KBM-7 (cell line): ENCODE data around the gene RGS14.

Experiments
- DNase-seq: peaks from one replicate; pipeline ENCODE4 v3.0.0-alpha.2; 2015
- in situ Hi-C: fragments of 300-500 bp; cut with MboI; formaldehyde crosslinking; loops from 2 replicates; pipeline ENCODE4 v1.14.3; 2020; ENCODE audit warnings: low sequenced_read_pairs, low pct_unique_long_range_greater_than_20kb, mixed read lengths

Gene RGS14, protein sequence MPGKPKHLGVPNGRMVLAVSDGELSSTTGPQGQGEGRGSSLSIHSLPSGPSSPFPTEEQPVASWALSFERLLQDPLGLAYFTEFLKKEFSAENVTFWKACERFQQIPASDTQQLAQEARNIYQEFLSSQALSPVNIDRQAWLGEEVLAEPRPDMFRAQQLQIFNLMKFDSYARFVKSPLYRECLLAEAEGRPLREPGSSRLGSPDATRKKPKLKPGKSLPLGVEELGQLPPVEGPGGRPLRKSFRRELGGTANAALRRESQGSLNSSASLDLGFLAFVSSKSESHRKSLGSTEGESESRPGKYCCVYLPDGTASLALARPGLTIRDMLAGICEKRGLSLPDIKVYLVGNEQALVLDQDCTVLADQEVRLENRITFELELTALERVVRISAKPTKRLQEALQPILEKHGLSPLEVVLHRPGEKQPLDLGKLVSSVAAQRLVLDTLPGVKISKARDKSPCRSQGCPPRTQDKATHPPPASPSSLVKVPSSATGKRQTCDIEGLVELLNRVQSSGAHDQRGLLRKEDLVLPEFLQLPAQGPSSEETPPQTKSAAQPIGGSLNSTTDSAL

DNA sequence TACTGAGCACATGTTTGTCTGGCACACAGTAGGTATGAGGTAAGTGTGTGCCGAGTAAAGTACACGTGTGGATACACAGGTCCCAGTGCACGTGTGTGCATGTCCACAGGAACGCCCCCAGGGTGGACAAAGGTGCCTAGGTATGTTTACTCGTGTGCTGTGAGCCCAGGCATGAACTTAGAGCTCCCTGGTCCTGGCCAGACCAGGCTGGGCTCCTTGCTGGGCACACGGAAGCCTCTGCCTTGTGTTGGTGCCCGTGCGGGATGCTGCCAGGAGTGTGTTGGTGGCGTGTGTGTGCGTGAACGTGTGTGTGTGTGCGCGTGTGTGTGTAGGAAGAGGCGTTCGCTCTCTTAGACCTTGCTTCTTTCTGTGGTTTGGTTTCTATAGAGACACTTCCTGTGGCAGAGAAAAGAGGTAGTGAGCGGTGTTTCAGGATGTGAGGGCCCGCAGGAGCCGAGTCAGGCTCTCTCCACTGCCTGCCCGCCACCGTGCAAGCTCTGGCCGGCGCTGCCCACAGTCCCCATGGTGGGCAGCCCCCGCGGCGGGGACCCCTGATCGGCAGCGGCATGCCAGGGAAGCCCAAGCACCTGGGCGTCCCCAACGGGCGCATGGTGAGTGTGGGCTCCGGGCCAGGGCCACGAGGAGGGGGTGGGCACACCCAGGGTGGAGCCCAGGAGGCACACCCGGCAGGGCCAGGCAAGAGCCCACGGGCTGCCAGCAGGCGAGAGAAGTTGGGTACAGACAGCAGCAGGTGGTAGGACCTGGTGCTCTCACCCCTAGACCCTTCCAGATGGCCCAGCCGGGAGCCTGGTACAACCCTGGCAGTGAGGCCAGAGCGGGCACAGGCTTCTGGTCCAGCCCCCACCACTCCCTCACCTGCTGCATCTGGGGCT lies at the start of gene RGS14:
TSS of gene RGS14 (plus strand) at position 466 of the 893 bp plus-strand sequence. CDS start at position 567, 101 bp downstream.
- in situ Hi-C loops, result no loop called here
- peak; percentile 95 for DNase-seq

DNA sequence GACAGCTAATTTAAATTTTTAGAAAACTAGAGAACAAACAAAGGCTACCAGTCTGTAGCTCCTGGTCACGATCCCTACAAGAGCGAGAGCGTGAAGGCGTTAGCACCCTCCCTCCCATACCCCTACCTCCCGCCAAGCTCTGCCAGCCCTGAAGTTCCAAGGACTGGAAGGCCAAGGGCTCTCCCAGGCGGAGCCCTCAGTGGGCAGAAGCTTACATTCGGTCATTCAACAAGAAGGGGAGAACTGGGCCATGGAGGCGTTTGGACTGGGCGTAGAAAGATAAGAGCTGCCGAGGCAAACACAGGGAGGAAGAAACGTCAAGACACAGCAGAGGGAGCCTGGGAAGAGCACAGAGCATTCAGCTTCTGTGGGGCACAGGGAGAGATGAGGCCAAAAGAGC lies 49.0 kb upstream of the RGS14 start:
- in situ Hi-C loops, result no loop called here
- DNase-seq, result no peak

DNA sequence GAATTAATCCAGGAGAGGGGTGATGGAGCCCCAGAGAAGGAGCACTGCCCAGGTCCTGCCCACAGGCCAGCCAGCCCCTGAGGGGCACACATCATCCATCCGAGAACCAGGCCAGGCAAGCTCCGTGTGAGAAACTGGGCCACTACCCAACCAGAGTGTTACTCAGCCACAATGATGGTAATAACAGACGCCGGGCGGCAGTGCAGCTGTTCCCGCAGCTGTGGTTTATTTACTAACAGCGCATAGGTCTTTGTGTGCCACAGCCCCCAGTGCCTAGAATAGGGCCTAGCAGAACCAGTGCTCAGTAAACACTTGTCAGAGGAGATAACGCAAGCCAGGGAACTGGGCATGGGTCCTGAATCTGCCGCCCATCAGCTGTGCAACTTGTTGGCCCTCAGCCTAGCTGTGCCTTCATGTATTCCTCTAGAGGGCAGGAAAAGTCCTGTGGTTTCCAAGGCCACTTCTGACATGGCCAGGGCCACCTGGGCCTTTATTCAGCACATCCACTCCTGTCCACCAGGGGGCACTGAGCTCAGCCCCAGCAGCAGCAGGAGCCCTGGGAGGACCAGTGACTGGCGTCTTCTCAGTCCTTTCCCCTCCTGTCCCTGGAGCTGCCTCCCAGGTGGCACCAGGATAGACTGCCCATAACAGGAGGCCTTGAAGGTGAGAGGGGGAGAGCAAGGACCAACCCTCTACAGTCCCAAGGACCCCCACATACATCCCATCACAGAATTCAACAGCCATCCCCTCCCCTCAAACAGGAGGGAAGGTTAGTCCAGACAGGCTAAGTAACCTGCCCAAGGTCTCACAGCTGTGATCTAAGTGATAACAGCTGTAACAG lies 48.2 kb upstream of the RGS14 start:
- peak; percentile 83 for DNase-seq
- in situ Hi-C loops, result no loop called here

DNA sequence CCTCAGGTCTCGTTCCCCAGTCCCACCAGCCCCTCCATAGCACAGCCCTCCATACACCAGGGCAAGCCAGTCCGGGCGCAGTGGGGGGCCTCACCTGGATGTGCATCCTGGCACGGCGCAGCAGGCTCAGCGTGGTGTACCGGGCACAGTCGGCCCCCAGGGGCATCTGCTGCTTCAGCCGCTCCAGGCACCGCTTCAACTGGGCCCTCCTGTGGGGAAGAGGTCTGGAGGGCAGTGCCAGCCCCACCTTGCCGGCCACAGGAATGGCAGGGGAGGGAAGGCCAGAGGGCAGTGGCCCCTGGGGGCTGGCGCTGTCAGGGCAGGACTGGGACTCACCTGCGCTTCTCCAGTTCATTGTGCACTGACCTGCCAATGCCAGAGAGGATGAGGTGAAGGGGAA lies 47.4 kb upstream of the RGS14 start:
- no peak for DNase-seq
- in situ Hi-C loops, result no loop called here

DNA sequence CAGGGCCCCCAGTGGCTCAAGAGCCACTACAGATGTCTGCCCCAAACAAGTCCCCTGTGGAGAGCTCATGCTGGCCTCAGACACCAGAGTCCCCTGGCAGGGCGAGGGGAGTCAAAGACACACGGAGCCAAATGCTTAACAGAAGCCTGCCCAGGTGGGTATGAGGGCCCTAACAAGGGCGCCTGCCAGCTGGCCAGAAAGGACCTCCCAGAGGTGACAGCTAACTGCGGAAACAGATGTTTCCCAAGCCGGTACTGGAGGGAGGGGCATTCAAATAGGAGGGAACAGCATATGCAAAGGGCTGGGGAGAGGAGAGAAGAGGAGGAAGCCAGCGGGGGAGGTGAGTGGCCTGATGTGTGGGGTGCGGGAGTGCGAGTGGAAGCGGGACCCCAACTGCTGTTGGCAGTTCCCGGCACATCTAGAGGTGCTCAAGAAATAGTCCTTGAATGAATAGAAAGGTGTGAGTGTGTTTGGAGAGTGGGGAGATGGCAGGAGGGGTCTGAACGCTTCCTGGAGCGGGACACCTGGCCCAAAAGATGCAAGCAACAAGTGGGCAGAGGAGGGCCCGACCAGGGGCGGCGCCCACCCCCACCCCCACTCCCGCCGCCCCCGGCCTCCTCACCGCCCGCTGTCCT lies 46.9 kb upstream of the RGS14 start:
- peak; percentile 84 for DNase-seq
- in situ Hi-C loops, result no loop called here

DNA sequence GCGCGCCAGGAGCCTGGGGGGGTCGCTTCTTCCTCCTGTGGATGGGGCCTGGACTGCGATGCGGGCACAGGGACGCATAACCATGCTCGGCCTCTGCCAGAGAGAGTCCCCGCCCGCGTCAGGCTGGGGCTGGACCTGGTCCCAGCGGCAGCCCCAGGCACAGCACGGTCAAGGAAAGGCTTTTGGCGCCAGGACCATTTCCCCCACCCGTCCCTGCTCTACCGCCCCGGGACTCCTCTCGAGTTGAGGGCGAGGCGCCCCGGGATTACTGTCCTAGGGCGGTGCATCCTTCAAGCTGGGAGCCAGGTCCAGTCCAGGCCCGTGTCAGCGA lies 46.4 kb upstream of the RGS14 start:
- DNase-seq, result no peak
- in situ Hi-C loops, result no loop called here

DNA sequence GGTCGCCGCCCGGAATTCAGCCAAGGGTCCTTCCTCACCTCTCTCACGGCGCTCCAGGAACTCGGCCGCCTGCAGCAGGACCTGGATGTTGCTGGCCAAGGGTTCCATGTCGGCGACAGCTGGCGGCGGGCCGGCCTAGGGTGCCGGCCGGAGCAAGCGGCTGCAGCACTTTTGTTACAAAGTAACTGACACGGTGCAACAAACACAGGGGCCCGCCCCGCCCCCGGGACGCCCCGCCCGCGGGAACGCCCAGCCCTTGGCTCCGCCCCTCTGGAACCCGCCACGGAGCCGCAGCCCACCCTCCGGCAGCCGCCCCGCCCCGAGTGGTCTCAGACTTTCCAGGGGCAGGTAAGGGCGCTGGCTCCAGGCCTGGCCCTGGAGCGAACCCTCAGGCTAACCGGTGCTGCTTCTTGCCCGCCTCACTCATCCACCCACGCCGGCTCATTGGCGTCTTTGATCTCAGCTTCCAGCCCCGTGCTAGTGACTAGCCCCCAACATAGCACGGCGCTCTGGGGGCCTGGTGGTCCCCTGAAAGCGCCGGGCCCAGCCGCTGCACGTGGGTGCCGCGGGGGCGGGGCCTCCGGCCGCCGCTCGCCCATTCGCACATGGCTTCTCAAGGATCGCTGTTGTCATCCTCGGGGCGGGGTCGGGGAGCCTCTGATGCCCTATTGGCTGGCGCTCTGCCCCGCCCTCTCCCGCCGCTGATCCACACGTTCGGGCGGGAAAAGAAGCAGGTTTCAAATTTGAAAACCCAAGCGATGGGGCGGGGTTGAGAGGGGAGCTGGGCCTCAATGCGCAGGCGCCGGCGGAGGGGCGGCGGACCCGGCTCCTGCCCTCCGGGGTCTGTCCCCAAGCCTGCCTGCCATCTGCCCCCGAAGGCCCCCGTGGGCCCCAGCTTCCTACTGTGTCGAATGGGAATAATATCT lies 45.7 kb upstream of the RGS14 start, which contains the start of gene MXD3:
TSS of gene MXD3 (minus strand) at position 176 of the 926 bp plus-strand sequence. CDS start at position 108, 68 bp downstream.
- peak; percentile 98 for DNase-seq
- in situ Hi-C loops, result no loop called here

DNA sequence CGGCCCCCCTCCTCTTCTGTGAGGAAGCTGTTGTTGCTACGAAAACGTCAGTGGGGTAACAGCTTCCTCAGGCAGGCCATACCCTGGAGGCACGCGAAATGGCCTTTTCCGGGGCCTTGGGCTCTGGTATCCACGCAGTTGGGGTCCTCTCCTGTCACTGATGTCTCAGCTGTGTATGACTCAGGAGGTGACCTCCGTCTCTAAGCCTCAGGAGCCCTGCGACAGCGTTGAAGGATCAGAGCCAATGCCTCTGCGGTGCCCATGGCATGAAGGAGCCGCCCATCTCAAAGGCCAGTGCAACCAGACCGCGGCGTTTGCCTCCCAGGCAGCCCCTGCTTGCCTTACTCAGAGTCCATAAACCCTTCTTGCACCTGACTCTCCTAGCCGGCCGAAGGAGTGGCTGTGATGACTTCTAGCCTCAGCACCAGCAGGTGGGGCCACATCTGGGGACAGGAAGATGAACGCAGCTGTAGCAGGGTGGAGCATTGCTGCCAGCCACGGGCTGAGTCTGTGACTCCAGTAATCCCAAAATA lies 45.0 kb upstream of the RGS14 start:
- peak; percentile 63 for DNase-seq
- in situ Hi-C loops, result no loop called here

DNA sequence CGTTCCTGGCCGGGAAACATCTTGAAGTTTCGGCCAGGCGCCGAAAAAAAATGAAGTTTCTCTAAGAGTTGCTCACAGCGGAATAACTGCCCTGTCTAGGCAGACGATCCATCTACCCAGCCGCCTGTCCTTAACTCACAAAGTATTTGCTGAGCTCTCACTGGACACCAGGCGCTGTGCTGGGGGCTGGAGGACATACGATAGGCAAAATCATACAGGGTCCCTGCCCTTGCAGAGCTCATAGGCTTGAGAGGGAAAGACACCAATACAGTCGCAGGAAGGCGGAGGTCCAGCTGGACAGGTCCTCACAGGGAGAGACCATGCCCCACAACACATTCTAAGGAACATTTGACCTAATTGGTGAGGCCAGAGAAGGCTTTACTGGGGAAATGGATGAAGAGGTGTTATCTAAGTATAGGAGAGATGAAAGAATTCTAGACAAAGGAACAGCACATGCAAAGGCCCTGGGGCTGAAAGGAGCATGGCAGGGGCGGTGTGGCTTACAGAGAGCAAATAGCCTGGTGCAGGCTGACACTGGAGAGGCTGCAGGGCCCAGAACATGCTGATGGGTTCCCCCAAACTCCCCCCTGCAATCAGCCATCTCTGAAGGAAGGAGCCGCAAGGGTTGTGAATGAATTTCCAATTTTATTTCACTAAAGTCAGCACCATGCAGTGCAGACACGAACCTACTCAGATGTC lies 44.0 kb upstream of the RGS14 start:
- in situ Hi-C loops, result no loop called here
- DNase-seq, result no peak

DNA sequence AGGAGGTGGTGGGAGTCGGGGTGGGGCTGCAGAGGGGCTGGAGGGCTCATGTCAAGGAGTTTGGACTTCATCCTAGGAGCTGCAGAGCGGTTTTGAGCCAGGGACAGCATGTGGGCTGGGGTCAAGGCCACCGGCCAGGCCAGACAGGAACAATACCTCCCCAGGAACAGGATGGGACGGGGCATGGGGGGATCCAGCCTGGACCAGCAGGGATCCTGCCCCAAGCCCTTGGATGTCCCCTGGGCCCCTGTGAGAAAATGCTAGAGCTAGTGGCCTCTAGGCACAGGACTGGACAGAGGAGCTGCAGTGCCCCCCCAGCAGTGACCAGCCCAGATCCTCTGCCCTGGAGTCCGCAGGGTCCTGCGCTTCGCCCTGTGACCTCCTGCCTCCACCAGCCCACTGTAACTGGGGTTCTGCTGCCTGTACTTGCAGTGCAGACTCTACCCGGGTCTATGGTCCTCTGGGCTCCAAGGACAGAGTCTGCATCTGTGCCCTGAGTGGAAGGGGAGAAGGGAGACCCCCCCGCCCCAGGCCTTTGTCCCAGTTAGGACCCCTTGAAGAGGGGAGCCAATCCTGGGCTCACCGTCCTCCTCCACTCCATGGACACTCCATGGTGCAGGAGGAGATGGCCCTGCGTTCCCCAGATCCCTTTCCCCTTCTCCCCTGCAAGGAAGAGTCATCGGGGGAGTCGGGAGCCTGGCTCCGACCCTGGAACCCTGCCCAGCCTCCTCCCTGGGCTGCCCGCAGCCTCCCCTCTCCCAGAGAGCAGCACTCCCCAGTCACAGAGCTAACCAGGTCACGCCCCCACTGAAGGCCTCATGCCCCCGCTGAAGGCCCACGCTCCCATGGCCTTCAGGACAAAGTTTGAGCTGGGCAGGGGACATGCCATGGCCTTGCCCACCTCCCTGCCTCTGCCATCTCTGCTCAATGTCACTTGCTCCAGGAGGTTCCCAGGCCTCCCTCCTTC lies 43.1 kb upstream of the RGS14 start:
- in situ Hi-C loops, result no loop called here
- DNase-seq, result no peak

DNA sequence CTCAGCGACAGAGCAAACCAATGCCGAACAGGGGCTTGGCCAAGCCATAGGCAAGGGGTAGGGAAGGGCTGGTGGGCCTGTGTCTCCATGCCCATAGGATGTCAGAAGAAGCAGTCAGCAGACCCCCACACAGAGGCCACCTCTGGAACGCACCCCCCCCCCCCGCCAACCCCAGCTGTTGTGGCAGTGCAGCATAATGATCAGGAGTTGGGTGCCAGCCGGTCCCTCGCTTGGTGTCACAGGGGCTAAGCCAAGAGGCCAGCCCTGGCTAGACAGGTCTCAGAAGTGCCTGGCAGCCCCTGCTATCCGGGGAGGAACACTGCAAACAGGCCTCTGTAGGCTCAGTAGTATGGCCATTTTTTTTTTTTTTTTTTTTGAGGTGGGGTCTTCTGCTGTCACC lies 42.3 kb upstream of the RGS14 start:
- in situ Hi-C loops, result no loop called here
- DNase-seq, result no peak

DNA sequence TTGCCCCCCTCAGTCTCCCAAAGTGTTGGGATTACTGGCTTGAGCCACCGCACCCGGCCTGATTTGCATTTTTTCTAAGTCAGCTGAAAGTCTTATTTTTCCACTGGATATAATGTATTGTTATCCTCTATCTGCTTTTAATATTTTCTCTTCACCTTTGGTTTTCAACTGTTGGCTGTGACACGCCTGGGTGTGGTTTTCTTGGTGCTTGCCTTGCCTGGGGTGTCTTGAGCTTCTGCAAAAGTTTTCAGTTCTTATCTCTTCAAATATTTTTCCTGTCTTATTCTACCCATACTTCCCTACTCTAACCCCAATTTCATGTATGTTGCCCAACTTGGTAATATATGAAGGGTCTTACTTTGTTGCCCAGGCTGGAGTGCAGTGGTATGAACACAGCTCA lies 41.7 kb upstream of the RGS14 start:
- in situ Hi-C loops, result no loop called here

DNA sequence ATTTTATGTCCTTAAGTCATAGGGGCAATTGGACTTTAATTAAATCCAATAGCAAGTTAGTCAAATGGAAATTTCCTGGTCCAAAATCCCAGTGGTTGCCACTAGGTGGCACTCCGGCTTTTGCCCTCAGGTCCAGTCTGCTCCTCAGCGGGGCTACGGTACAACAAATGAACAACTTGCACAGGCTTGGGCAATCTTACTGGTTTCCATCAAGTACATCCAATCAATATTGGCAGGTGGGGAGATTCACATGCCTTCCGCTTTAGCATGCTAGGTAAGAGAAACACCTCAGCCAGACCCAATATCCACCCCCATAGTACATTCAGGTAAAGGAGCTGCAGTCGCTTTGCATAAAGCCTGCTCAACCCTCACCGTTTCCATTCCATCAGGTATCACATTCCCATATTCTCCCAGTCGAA lies 39.8 kb upstream of the RGS14 start:
- in situ Hi-C loops, result no loop called here
- DNase-seq, result peak; percentile 79

More for the DNA sequence above, 41.7 kb upstream of the RGS14 start:
- DNase-seq, result no peak

DNA sequence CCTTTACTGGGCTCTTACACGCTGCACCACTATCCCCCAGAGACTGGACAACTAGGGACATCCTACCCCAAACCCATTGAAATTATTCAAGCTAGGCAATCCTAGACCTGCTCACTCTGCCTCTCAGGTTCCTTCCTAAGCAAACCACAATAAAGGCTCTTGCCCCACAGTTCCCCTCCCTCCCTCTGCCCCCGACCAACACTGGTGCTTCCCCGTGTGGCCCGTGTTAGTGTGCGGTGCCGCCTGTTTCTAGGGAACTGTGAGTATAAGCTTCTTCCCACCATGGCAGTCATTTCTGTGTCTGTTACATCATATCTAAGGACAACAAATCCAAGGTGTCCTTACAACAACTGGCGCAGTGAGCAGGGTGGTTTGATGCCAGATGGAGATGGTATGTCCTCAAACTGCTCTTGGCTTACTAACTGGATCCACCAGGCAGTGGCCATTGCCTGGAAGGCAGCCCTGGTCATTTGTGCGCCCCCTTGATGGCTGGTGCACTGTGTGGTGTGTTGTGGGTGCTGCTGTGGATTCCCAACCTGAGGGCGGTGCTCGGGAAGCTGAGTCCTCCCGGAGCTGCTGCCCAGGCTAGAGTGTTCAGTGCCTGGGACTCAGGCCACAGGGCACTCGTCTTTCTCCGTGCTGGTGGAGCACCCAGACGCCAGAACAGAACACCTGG lies 37.7 kb upstream of the RGS14 start:
- DNase-seq, result no peak
- in situ Hi-C loops, result no loop called here

DNA sequence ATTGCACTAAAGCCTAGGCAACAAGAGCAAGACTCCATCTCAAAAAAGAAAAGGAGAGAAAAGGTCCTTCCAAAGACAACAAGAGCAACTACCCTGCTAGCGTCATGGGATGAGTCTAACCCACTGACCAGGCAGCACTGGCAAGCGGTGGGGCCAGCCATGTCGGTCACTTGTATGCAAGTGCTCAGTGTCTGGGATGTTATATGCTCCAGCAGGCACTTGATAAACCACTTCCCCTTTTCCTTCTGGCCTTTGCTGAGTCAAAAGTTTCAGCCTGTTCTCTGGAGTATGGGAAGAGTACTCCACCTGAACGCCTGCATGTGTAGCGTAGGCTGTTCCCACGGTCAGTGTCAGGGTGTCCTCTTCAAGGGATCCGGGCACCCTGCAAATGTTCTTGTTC lies 36.8 kb upstream of the RGS14 start:
- DNase-seq, result peak; percentile 83
- in situ Hi-C loops, result no loop called here
